SIG-M5 treated with dmso at 0.1 percent for 504 hours (cell line): ENCODE measurements around the gene EEF1A2.
"Not testable (repeated sequence)": the region's sequence is repeated elsewhere in the genome, so short reads cannot be mapped to it uniquely, and the experiment has no call there.

Experiments used
- DNase-seq: peaks from one replicate; lab custom pipeline; 2025; ENCODE audit not compliant: unreplicated experiment; lab: John Stamatoyannopoulos, UW

EEF1A2 gene

GRCh38 chr20:63520934-63521601 is 22.2 kb upstream of the EEF1A2 start:
- peak; percentile 46 for DNase-seq

GRCh38 chr20:63520504-63520933 is 21.6 kb upstream of the EEF1A2 start, which contains the start of gene PPDPF:
Gene PPDPF (plus strand): TSS chr20:63520765. CDS start chr20:63521309, 544 bp downstream.
- DNase-seq: peak; percentile 75

- DNase-seq: peak; percentile 58
Observed at GRCh38 chr20:63519668-63520503, 21.0 kb upstream of the EEF1A2 start.

GRCh38 chr20:63518946-63519667 is 20.2 kb upstream of the EEF1A2 start:
- no peak for DNase-seq

- DNase-seq: no peak
Observed at GRCh38 chr20:63518351-63518861, 19.5 kb upstream of the EEF1A2 start.

GRCh38 chr20:63517376-63518309 is 18.8 kb upstream of the EEF1A2 start:
- DNase-seq: no peak

- not testable (repeated sequence) for DNase-seq
Observed at GRCh38 chr20:63514520-63514919, 15.6 kb upstream of the EEF1A2 start.

GRCh38 chr20:63513207-63513606 is 14.3 kb upstream of the EEF1A2 start:
- no peak for DNase-seq

- DNase-seq: peak; percentile 53
Observed at GRCh38 chr20:63509088-63509564, 10.2 kb upstream of the EEF1A2 start.

GRCh38 chr20:63508072-63508768 is 9.3 kb upstream of the EEF1A2 start:
- no peak for DNase-seq

- DNase-seq: no peak
Observed at GRCh38 chr20:63507083-63507743, 8.3 kb upstream of the EEF1A2 start.

GRCh38 chr20:63505723-63506122 is 6.8 kb upstream of the EEF1A2 start:
- DNase-seq: no peak

GRCh38 chr20:63505281-63505680 is 6.4 kb upstream of the EEF1A2 start:
- no peak for DNase-seq

- DNase-seq: no peak
Observed at GRCh38 chr20:63504642-63505041, 5.8 kb upstream of the EEF1A2 start.

- no peak for DNase-seq
Observed at GRCh38 chr20:63503524-63503923, 4.6 kb upstream of the EEF1A2 start.

GRCh38 chr20:63502671-63503172 is 3.8 kb upstream of the EEF1A2 start:
- DNase-seq: no peak

- no peak for DNase-seq
Observed at GRCh38 chr20:63501818-63502670, 3.2 kb upstream of the EEF1A2 start.
